ENCODE data around the gene ZNF747.
A peak's percentile ranks its signal among the peaks of the same experiment; 100 is the strongest.

The ZNF747 gene

DNA sequence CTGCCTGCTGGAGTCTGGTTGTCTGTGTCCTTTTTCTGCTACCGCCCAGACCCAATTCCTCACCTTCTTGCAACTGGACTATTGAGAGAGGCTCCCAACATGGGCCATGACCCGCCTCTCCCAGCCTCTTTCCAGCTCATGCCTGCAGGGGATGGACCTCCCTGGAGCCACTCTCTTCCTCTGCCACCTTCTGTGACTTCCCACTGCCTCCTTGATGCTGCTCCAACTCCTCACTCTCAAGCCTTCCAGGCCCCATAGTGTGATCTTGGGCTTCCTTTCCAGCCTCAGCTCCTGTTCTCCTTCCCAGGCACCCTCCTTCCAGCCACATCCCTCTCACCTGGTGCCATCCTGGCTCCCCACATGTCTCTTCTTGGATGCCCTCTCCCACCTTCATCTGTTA is 19.4 kb downstream of the ZNF747 start:
- no peak for DNase-seq (ENCODE audit: low read depth)

DNA sequence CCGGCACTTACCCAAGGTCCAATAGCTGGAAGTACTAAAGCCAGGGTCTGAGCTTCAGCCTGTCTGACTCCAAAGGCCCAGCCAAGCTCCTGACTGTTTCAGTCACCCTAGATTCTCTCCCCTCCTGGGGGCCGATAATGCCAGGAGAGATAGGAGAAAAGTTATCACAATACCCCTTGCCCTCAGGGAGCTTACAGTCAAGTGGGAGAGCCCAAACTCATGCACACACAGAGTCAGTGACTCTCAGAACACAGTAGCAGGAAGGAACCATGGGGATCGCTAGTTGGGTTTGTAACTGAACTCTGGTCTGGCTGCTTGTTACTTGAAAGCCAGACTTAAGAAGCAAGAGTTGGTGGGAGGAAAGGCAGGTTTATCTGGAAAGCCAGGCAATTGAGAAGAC is 23.1 kb downstream of the ZNF747 start:
- DNase-seq (ENCODE audit: low read depth): no peak

DNA sequence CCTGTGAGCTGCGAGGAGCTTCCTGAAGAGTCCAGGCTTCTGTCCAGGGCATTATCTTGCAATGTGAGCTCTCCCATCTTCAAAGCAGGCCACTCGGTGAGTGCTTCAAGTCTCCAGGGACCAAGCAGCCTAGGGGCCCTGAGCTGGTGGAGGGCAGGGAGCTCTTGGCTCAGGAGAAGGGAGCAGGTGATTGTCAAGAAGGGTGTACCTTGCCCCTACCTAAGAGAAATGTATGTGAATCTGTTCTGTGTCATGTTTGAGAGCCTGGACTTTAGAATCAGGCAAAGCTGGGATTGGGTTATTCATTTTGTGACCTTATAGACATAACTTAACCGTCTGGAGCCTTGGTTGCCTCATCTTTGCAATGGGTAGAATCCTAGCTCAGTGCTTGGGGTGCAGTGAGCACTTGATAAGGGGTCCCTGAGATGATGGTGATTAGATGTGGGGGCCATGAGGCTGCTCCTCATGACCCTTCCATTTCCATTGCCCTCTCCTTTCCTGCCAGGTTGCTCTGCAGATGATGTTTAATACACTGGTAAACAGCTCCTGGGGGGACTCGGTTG is 24.2 kb downstream of the ZNF747 start:
- DNase-seq (ENCODE audit: low read depth): no peak

DNA sequence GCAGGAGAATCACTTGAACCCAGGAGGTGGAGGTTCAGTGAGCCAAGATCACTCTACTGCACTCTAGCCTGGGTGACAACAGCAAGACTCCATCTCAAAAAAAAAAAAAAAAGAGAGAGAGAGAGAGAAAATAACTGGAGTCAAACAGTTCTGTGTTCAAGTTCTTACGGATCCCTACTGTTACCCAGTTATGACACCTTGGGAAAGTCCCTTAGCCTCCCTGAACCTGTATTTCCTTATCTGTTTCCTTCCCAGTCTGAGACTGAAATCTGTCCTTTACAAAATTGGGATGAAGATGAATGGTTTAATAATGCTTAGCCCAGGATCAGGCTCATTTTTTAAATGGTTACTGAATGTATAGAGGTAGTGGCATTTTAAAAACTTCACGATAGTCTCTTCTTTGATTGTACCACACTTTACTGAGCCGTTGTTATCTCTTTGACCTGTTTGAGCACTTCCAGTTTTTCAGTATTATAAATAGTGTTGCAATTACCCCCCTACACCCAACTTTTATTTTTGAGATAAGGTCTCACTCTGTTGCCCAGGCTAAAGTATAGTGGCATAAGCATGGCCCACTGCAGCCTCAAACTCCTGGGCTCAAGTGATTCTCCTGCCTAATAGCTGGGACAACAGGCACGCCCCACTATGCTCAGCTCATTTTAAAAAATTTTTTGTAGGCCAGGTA is 25.4 kb downstream of the ZNF747 start:
- no peak for DNase-seq (ENCODE audit: low read depth)

DNA sequence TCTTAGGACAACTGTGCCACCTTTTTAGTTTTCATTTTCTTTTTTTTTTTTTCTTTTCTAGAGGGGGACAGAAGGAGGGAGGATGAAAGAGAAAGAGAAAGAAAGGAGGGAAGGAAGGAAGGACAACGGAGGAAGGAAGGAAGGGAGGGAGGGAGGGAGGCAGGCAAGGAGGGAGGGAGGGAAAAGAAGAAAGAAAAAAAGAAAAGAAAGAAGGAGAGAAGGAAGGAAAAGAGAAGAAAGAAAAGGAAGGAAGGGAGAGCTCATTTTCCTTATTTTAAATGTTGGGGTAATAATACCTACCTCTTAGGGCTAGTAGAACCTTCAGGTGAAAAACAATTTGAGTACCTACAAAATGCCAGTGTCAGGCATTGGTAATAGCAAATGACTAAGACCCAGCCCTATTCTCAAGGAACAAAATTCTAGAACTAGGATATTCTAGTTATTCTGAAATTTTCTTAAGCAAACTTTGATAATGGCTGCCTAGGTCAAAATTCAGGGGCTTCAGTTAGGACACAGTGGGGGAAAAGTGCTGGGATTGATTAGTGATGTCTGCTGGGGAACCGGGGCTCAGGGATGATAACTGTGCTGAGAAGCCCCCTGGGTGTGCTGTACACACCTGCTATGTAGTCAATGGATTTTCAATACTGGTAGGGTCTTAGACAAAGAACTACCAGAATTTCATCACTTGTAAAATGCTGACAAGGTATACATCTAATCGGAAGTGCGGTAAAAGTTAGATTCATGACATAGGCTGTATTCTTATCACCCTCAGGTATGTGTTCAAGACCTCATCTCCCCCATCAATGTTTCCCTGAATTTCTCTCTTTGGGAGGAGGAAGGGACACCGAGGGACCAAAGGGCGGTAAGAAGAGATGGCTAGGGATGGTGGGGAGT is 31.0 kb downstream of the ZNF747 start:
- DNase-seq (ENCODE audit: low read depth): no peak

DNA sequence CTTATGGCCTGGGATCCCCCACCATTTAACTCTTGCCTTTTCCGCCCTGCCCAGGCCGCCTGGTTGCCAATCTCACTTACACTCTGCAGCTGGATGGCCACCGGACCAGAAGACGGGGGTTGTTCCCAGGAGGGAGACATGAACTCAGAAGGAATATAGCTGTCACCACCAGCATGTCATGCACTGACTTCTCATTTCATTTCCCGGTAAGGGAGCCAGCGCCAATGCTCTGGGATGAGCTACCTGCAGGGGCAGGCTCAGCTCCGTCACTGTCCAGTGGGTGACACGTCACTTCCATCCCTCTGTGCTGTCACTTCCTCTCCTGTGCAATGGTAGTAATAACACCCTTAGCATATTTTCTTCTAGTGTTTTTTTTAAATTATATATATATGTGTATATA is 35.4 kb downstream of the ZNF747 start:
- no peak for DNase-seq (ENCODE audit: low read depth)

DNA sequence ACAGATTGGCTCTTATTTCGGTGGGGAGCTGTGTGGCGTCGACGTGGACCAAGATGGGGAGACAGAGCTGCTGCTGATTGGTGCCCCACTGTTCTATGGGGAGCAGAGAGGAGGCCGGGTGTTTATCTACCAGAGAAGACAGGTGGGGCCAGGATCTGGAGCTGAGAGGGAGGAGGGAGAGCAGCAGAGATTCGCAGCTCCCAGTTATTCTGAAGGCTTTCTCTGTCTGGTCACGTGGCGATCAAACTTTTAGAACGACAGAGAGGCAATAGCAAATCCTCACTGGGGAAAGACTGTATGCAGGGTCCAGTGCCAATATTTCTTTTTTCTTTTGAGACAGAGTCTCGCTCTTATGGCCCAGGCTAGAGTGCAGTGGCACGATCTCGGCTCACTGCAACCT is 39.9 kb downstream of the ZNF747 start:
- DNase-seq (ENCODE audit: low read depth): no peak

DNA sequence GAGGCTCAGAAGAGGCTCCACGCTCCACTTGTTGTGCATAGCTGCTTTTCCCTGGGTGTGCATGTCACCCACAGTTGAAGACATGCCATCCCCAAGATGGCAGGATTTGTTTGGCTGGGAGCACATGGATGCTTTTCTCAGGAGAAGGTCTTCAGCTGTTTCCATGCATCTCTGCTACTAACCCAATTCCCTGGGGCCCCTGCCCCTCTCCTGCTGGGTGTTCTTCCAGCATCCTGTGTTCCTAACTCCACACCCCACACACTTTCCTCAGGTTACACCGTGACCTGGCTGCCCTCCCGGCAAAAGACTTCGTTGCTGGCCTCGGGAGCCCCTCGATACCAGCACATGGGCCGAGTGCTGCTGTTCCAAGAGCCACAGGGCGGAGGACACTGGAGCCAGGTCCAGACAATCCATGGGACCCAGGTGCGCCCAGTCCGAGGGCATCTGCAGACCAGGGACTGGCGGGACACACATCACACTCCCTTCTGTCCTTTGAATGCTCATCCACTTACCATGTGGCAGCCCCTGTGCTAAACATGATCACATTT is 40.6 kb downstream of the ZNF747 start:
- no peak for DNase-seq (ENCODE audit: low read depth)

DNA sequence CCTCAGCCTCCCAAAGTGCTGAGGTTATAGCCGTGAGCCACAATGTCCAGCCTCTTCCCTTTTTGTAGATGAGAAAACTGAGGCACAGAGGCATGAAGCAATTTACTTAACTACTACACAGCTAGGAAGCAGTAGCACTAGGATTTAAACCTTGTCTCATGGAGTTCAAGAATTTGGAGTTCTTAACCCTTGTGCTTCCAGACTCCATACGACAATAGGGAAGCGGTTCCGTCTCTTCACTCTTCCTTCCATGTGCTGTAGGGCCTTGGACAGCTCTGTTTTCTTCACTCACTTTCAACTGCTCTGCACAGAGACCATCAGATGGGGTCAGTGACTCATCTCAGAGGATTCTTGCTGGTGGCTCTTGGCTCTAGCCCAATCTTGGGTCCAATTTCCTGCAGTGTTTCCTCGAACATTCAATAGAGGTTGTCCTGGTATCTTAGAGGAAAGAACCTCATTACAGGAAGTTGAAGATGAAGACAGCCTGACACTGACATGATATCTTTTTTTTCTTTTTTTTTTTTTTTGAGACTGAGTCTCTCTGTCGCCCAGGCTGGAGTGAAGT is 42.8 kb downstream of the ZNF747 start:
- DNase-seq (ENCODE audit: low read depth): peak; percentile 13

DNA sequence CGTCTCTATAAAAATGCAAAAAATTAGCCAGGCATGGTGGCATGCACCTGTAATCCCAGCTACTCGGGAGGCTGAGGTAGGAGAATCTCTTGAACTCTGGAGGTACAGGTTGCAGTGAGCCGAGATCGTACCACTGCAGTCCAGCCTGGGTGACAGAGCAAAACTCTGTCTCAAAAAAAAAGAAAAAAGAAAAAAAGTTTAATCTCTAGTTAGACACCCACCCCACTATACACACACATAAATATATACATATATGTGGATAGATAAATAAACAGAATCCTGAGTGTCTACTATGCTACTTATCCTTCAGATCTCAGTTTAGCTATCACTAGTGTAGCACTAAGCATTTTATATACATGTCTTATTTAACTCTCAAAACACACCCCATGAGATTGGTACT is 43.4 kb downstream of the ZNF747 start:
- no peak for DNase-seq (ENCODE audit: low read depth)

DNA sequence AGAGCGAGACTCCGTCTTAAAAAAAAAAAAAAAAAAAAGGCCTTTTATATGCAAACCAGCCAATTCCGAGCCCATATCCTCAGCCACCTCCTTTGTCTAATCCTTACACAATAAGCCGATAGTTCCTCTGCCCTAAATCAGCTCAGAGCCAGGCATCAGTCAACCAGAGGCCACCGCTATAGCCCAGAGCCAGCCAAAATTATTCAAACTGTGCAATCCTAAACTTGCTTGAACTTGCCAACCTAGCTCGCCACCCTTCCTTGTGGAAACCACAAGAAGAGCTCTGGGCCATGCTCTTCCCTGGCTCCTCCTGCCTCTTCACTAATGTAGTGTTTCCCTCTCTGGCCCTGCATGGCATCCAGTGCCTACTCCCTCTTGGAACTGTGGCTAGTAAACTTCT is 44.4 kb downstream of the ZNF747 start:
- DNase-seq (ENCODE audit: low read depth): no peak

DNA sequence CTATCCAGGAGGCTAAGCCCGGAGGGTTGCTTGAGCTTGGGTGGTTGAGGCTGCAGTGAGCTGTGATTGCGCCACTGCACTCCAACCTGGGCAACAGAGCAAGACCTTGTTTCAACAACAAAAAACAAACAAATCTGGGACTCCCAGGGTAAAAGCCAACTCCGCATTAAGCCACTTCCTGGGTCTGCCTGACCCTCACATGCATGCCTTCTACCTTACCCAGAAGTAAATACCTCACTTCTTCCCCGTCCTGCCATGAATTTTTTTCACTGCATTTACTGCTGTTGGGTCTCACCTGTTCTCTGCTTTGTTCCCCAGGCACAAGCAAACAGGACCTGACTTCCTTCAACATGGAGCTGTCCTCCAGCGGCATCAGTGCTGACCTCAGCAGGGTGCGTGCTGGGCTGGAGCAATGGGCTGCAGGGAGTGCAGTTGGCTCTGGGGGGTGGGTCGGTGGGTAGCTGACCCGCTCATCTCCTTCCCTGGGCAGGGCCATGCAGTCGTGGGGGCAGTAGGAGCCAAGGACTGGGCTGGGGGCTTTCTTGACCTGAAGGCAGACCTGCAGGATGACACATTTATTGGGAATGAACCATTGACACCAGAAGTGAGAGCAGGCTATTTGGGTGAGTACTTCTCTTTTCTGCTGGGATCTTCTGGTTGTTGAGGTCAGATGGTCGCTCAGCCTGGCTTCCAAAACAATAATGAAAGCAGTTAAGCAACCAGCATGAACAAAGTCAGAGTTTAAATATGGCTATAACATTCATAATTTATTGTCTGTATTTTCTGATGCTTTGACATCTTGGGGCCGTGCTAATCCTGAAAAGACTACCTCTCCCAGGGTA is 45.7 kb downstream of the ZNF747 start:
- no peak for DNase-seq (ENCODE audit: low read depth)

DNA sequence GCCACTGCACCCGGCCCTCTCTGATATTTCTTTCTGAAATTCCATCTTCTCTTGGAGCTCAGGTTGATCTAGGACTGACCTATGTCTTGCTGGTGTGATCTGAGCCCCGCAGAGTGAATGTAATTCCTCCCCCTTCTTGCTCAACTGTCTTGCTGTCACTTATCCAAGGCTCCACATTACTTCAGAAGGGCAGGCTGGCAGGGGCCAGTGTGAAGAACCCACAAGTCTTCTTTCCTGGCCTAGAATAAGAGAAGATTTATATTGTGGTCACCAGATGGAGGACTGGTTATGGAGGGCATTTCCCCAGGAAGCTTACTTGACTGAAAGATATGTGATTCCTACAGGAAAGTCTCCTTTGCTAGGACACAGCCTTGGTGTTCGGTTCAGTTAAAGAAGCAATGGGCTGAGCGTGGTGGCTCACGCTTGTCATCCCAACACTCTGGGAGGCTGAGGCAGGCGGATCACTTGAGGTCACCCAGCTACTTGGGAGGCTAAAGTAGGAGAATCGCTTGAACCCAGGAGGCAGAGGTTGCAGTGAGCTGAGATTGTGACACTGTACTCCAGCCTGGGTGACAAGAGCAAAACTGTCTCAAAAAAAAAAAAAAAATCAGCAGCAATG is 48.7 kb downstream of the ZNF747 start:
- no peak for DNase-seq (ENCODE audit: low read depth)

DNA sequence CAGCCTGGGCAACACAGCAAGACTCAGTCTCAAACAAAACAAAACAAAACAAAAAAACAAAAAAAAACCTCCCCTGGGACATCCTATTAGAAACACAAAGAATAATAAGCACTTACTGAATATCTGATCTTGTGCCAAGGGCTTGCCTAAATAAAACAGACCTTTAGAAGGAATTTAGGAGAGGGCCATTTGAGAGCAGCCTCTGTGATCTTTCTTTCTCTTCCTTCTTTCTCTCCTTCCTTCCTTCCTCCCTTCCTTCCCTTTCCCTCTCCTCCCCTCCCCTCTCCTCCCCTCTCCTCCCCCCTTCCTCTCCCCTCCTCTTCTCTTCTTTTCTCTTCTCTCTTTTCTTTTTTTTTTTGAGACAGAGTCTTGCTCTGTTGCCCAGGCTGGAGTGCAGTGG is 49.8 kb downstream of the ZNF747 start:
- DNase-seq (ENCODE audit: low read depth): no peak

DNA sequence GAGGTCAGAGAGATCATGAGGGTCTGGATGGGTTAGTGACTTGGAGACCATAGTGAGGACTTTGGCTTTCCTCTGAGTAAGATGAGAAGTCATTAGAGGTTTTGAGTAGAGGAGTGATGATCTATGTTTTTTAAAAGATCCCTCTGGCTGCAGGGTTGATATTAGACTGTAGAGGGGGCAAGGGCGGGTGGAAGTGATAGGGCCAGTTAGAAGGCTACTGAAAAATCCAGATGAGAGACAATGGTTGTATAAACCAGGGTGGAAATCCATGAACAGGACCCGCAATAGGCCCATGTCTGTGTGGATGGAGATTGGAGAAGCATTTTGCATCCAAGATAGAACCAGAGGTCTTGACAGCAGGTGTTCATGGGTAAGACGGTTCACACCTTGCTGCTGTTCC is 52.3 kb downstream of the ZNF747 start:
- DNase-seq (ENCODE audit: low read depth): no peak

DNA sequence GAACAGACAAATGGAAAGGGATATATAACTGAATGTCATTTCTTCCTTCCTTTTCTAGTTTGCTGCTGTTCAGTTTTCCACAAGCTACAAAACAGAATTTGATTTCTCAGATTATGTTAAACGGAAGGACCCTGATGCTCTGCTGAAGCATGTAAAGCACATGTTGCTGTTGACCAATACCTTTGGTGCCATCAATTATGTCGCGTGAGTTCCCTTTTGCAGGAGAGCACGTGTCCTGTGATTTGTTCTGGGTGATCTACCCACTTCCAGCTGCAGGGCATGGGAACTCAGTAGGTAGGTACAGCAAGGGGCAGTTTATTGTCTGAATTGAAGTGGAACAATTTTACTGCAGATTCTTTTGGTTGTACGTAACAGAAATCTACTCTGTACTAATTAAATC is 53.3 kb downstream of the ZNF747 start:
- DNase-seq (ENCODE audit: low read depth): no peak

Data from activated T-helper 1 cell treated with Interleukin-2 at 50 U/mL for 16 hours (primary cell).